Stimulated activated CD4-positive, alpha-beta T cell treated with anti-CD3 and anti-CD28 coated beads, Interleukin-12 subunit alpha, Interleukin-12 subunit beta, amount 100 ng/mL, for 24 hours (primary cell): ENCODE data around the gene RAVER2.

Experiments
- DNase-seq, 2 experiments: peaks; one replicate each; pipeline ENCODE4 v3.0.0-alpha.2; 2020; ENCODE audit warnings: low read depth in 2 of 2

The RAVER2 gene

GRCh38 chr1:64877151-64877550, 132.3 kb downstream of the RAVER2 start:
- no peak for DNase-seq

DNA sequence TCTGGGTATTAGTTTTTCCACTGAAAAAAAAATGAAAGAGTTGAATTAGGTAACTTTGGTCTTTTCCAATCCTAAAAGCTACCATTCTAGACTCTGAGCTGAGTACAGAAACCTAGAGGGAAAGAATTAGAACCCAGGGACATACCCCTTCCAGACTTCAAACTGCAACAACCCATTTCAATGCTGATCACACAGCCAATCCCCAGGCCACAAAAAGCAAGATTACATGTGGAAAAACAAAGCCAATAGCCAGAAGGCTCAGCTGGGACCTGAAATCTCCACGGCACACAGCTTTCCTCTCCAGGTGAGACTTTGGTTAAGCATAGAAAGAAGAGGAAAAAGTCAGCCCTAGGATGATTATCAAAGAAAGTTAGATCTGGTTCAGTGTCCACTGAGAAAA, 132.7 kb downstream of the RAVER2 start:
- DNase-seq: no peak

DNA sequence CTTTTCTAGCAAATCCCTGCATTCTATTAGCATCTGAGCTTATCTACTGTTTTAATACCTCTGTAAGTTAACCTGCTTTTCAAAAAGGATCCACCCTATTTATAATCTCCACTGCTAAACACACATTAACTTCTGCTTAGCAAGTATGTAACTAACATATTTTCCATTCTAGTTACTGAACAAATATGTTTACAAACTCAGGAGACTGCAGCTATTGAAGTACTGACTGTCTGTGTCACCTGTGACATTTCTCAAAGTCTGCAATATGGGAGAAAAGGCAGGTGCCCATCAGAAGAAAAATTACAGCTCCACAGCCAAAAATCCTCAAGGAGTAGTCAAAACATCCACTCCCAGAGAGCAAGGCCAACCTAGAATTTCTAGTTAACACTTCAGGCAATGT, 133.2 kb downstream of the RAVER2 start:
- DNase-seq: no peak

DNA sequence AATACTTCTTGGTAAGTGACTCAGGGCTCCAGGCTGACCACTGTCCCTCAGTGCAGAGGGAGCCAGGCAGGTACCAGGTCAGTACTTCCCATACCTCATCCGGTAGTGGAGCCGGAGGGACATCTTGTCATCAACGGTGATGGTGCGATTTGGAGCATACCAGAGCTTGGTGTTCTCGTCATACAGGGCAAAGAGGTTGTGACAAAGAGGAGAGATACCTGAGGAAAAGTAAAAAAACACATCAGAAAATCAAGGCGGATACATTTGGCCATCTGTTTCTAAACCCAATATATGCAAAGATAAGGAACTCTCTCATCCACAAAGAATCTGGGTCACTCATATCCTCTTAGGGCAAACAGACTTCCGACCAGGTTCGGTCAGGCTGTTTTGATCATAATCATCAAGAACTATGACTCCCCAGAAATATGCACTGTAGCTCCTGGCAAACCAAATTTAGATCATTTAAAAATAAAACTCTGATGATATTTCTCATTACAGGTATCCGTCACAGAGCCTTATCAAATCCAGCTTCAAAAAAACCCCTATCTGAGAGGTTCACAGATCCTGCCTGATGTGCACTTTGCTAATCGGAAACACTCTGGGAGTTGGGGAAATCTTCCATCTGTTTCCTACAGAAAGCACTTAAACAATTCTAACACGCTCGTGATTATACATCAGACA, 134.2 kb downstream of the RAVER2 start:
- no peak for DNase-seq

DNA sequence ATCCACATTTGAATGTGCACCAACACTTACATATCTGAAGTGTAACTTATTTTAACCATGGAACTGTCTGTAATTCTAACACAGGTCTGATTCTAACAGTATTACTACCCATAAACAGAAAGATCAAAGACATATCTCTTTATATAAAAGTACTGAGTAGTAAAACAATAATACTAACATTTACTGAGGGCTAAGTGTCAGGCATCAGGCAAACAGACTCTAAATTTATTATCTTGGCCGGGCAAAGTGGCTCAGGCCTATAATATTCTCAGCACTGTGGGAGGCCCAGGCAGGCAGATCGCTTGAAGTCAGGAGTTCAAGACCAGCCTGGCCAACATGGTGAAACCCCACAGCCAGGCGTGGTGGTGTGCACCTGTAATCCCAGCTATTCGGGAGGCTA, 135.6 kb downstream of the RAVER2 start:
- no peak for DNase-seq

- DNase-seq: no peak
Measured at GRCh38 chr1:64881281-64881680, 136.4 kb downstream of the RAVER2 start.
